ENCODE measurements around the gene SLC22A1. TPM values are rescaled to one million over a fixed set of nuclear protein-coding genes. Genes with fewer than 3 reads are reported as not detected.
A peak's percentile ranks its signal among the peaks of the same experiment; 100 is the strongest.

The SLC22A1 gene
- total RNA-seq, 1 experiment from 2014 or later = 1.2 TPM

DNA sequence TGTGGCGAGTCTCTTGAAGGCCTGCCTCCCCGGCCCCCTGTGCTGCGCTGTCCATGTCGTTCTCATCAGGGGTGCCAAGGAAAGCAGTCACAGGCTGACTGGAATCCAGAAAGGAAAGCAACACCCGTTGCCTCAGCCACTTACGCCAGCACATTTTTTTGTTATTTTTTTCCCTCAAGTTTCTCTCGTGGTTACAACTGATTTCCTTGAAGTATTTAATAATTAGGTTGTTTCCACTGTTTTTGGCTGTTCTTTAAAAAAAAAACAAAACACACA, 17.9 kb upstream of the SLC22A1 start (continued):
- no peak for TF ChIP-seq ZBTB43 (CRISPR knock-in tag; IDR thresholded peaks at IDR 0.05)
- TF ChIP-seq CREB1 (CRISPR knock-in tag; IDR thresholded peaks at IDR 0.05) = no peak
- no peak for TF ChIP-seq TEAD1 (CRISPR knock-in tag; IDR thresholded peaks at IDR 0.05)
- TF ChIP-seq GRHL2 (CRISPR knock-in tag; IDR thresholded peaks at IDR 0.05; ENCODE audit: insufficient replicate concordance, severe bottlenecking) = no peak
- TF ChIP-seq FOXK1 (CRISPR knock-in tag; IDR thresholded peaks at IDR 0.05) = no peak
- no peak for TF ChIP-seq ZNF416 (CRISPR knock-in tag; IDR thresholded peaks at IDR 0.05)
- no peak for TF ChIP-seq GTF2I (CRISPR knock-in tag; conservative IDR thresholded peaks at IDR 0.05)
- TF ChIP-seq, protein P1, sequence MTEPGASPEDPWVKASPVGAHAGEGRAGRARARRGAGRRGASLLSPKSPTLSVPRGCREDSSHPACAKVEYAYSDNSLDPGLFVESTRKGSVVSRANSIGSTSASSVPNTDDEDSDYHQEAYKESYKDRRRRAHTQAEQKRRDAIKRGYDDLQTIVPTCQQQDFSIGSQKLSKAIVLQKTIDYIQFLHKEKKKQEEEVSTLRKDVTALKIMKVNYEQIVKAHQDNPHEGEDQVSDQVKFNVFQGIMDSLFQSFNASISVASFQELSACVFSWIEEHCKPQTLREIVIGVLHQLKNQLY (CRISPR knock-in tag; IDR thresholded peaks at IDR 0.05) = no peak
- TF ChIP-seq ZNF232 (CRISPR knock-in tag; IDR thresholded peaks at IDR 0.05) = no peak
- TF ChIP-seq MXD4 (CRISPR knock-in tag; IDR thresholded peaks at IDR 0.05; ENCODE audit: borderline replicate concordance) = no peak

GRCh38 chr6:160104821-160105517, 16.6 kb upstream of the SLC22A1 start:
- CTCF ChIA-PET = interaction anchor here (0.9 kb wide), 1 partner anchor 17 kb away, joined by 3 read pairs; no protein-coding TSS in a partner anchor
- ATAC-seq (no peak), DNase-seq (ENCODE audit: low spot score) (no peak)
- Mint-ChIP-seq H3K9me3 (no peaks in the 10 kb centered on the region), H3K36me3 (peaks cover 35% of the 10 kb centered on the region), H3K4me1 (no peaks in the 10 kb centered on the region), H3K27me3 (ENCODE audit: low read depth) (no peaks in the 10 kb centered on the region), H3K27ac (0 out of 2 replicates have a peak overlapping the region, but pooled peaks have one; percentile 55), H3K4me3 (no peak overlapping the region)
- no peak for TF ChIP-seq IRF1 (CRISPR knock-in tag; IDR thresholded peaks at IDR 0.05)
- no peak for TF ChIP-seq SMAD4 (CRISPR knock-in tag; IDR thresholded peaks at IDR 0.05)
- no peak for TF ChIP-seq ARID4B (CRISPR knock-in tag; IDR thresholded peaks at IDR 0.05; ENCODE audit: borderline replicate concordance)
- no peak for TF ChIP-seq JUN (CRISPR knock-in tag; IDR thresholded peaks at IDR 0.05)
- POLR2A ChIA-PET = no interaction called here

DNA sequence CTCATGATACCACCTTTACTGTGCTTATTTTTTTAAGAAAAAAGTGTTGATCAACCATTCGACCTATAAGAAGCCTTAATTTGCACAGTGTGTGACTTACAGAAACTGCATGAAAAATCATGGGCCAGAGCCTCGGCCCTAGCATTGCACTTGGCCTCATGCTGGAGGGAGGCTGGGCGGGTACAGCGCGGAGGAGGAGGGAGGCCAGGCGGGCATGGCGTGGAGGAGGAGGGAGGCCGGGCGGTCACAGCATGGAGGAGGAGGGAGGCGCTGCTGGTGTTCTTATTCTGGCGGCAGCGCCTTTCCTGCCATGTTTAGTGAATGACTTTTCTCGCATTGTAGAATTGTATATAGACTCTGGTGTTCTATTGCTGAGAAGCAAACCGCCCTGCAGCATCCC, 15.6 kb upstream of the SLC22A1 start:
- no peak for ATAC-seq
- Mint-ChIP-seq H3K4me3 (no peak overlapping the region), H3K9me3 (no peaks in the 10 kb centered on the region), H3K27ac (no peak overlapping the region), H3K36me3 (peaks cover 33% of the 10 kb centered on the region), H3K27me3 (ENCODE audit: low read depth) (no peaks in the 10 kb centered on the region), H3K4me1 (peaks cover 6% of the 10 kb centered on the region; the same call in 1 of the 2 replicates)
- ChIA-PET POLR2A (no interaction called here), CTCF (no interaction called here)
- no peak for DNase-seq (ENCODE audit: low spot score)
- TF ChIP-seq TEAD1 (CRISPR knock-in tag; IDR thresholded peaks at IDR 0.05) = no peak
- TF ChIP-seq CBFB (CRISPR knock-in tag; IDR thresholded peaks at IDR 0.05; ENCODE audit: low read depth) = no peak
- TF ChIP-seq, protein P2, sequence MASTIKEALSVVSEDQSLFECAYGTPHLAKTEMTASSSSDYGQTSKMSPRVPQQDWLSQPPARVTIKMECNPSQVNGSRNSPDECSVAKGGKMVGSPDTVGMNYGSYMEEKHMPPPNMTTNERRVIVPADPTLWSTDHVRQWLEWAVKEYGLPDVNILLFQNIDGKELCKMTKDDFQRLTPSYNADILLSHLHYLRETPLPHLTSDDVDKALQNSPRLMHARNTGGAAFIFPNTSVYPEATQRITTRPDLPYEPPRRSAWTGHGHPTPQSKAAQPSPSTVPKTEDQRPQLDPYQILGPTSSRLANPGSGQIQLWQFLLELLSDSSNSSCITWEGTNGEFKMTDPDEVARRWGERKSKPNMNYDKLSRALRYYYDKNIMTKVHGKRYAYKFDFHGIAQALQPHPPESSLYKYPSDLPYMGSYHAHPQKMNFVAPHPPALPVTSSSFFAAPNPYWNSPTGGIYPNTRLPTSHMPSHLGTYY (CRISPR knock-in tag; IDR thresholded peaks at IDR 0.05) = no peak
- TF ChIP-seq, protein P3, sequence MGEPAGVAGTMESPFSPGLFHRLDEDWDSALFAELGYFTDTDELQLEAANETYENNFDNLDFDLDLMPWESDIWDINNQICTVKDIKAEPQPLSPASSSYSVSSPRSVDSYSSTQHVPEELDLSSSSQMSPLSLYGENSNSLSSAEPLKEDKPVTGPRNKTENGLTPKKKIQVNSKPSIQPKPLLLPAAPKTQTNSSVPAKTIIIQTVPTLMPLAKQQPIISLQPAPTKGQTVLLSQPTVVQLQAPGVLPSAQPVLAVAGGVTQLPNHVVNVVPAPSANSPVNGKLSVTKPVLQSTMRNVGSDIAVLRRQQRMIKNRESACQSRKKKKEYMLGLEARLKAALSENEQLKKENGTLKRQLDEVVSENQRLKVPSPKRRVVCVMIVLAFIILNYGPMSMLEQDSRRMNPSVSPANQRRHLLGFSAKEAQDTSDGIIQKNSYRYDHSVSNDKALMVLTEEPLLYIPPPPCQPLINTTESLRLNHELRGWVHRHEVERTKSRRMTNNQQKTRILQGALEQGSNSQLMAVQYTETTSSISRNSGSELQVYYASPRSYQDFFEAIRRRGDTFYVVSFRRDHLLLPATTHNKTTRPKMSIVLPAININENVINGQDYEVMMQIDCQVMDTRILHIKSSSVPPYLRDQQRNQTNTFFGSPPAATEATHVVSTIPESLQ (CRISPR knock-in tag; IDR thresholded peaks at IDR 0.05) = no peak
- no peak for TF ChIP-seq ZNF281 (CRISPR knock-in tag; IDR thresholded peaks at IDR 0.05)
- TF ChIP-seq IRF1 (CRISPR knock-in tag; IDR thresholded peaks at IDR 0.05) = no peak
- TF ChIP-seq TEAD4 (CRISPR knock-in tag; IDR thresholded peaks at IDR 0.05) = no peak
